ENCODE measurements around the gene CHCHD1.

GRCh38 chr10:73734028-73734720, 47.7 kb upstream of the CHCHD1 start:
- TF ChIP-seq CTCF (IDR thresholded peaks at IDR 0.05), result no peak
- no peak for TF ChIP-seq EP300 (IDR thresholded peaks at IDR 0.05; ENCODE audit: low read depth)
- TF ChIP-seq POLR2A (IDR thresholded peaks at IDR 0.05), result no peak
